DND-41 (cell line): Measurements from ENCODE around the gene AKAIN1.

ENCODE experiments used
- EZH2 ChIP-seq: IDR thresholded peaks from 3 replicates; pipeline ENCODE4 v1.6.1; 2012; ENCODE audit warnings: borderline replicate concordance, low read depth, mild to moderate bottlenecking, moderate library complexity, low read length, inconsistent platforms; ENCODE audit not compliant: severe bottlenecking
- TF ChIP-seq, protein P1 (sequence below): IDR thresholded peaks from 2 replicates; pipeline ENCODE4 v1.5.1; 2012; ENCODE audit warnings: borderline replicate concordance, low read length, moderate library complexity, mild to moderate bottlenecking; ENCODE audit not compliant: poor library complexity, severe bottlenecking; ENCODE audit errors: extremely low read depth

- TF ChIP-seq, protein P1, sequence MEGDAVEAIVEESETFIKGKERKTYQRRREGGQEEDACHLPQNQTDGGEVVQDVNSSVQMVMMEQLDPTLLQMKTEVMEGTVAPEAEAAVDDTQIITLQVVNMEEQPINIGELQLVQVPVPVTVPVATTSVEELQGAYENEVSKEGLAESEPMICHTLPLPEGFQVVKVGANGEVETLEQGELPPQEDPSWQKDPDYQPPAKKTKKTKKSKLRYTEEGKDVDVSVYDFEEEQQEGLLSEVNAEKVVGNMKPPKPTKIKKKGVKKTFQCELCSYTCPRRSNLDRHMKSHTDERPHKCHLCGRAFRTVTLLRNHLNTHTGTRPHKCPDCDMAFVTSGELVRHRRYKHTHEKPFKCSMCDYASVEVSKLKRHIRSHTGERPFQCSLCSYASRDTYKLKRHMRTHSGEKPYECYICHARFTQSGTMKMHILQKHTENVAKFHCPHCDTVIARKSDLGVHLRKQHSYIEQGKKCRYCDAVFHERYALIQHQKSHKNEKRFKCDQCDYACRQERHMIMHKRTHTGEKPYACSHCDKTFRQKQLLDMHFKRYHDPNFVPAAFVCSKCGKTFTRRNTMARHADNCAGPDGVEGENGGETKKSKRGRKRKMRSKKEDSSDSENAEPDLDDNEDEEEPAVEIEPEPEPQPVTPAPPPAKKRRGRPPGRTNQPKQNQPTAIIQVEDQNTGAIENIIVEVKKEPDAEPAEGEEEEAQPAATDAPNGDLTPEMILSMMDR: no peak
- no peak for TF ChIP-seq EZH2
These were observed 17.7 kb upstream of the AKAIN1 start for GRCh38 chr18:5214583-5215351.
